SU-DHL-6 (cell line): ENCODE data around the gene NHS.

Experiments used
- H2AFZ ChIP-seq: fragments of 200-600 bp; sonication (generic); 2 replicates; pipeline ENCODE4 v1.6.1; 2014; ENCODE audit warnings: low read depth, mild to moderate bottlenecking, moderate library complexity, mixed read lengths, antibody characterized with exemption, low read length; ENCODE audit not compliant: severe bottlenecking
- H3F3A ChIP-seq: fragments of 200-600 bp; shearing (Covaris generic); 2 replicates; pipeline ENCODE4 v1.6.0; 2016; ENCODE audit warnings: antibody characterized with exemption, mild to moderate bottlenecking; ENCODE audit not compliant: insufficient read depth
- H3K27ac ChIP-seq: fragments of 200-600 bp; sonication (generic); 2 replicates; pipeline ENCODE4 v1.5.1; 2016; ENCODE audit warnings: low read depth, mild to moderate bottlenecking, low read length, moderate library complexity, mixed read lengths
- H3K27me3 ChIP-seq: fragments of 200-600 bp; sonication (generic), shearing (Covaris generic); 2 replicates; pipeline ENCODE4 v1.6.0; 2014; ENCODE audit warnings: mild to moderate bottlenecking, low read length
- H3K36me3 ChIP-seq: fragments of 200-600 bp; sonication (generic); 2 replicates; pipeline ENCODE4 v1.6.1; 2014; ENCODE audit warnings: mild to moderate bottlenecking, low read length, mixed read lengths
- H3K4me2 ChIP-seq: fragments of 300-600, 200-600 bp; shearing (Covaris generic), sonication (generic); 2 replicates; pipeline ENCODE4 v1.6.0; 2014; ENCODE audit warnings: low read length, low read depth, mild to moderate bottlenecking; ENCODE audit not compliant: poor library complexity, severe bottlenecking
- H3K4me3 ChIP-seq: fragments of 200-600 bp; sonication (generic); 2 replicates; pipeline ENCODE4 v1.5.1; 2014; ENCODE audit warnings: antibody characterized with exemption, low read length, mild to moderate bottlenecking, mixed read lengths; ENCODE audit not compliant: insufficient read depth, poor library complexity, severe bottlenecking
- H3K79me2 ChIP-seq: fragments of 200-600 bp; sonication (generic); 2 replicates; pipeline ENCODE4 v1.6.1; 2014; ENCODE audit warnings: mild to moderate bottlenecking, low read length, moderate library complexity; ENCODE audit not compliant: insufficient read depth
- H3K9ac ChIP-seq: fragments of 200-600 bp; sonication (generic); 2 replicates; pipeline ENCODE4 v1.7.0; 2014; ENCODE audit warnings: mild to moderate bottlenecking, low read length
- H3K9me2 ChIP-seq: fragments of 200-600 bp; sonication (generic); replicated peaks from 2 replicates; pipeline ENCODE4 v1.6.1; 2014; ENCODE audit warnings: low read length; ENCODE audit not compliant: insufficient read depth
- H3K9me3 ChIP-seq: fragments of 200-600 bp; sonication (generic); 2 replicates; pipeline ENCODE4 v1.6.1; 2014; ENCODE audit warnings: low read length, mixed read lengths; ENCODE audit not compliant: insufficient read depth
- H4K20me1 ChIP-seq: fragments of 200-600 bp; sonication (generic); 2 replicates; pipeline ENCODE4 v1.6.1; 2014; ENCODE audit warnings: low read depth, mild to moderate bottlenecking, antibody characterized with exemption, low read length, moderate library complexity, mixed read lengths
- EZH2phosphoT487 ChIP-seq: fragments of 200-600 bp; sonication (generic), shearing (Covaris generic); conservative IDR thresholded peaks from 2 replicates; pipeline ENCODE4 v1.6.1; 2018; ENCODE audit warnings: mild to moderate bottlenecking, antibody characterized with exemption, low read length, moderate library complexity, mixed read lengths
- TF ChIP-seq, protein P1 (sequence below): fragments of 200-600 bp; sonication (generic); IDR thresholded peaks from one replicate; pipeline ENCODE4 v1.5.1; 2017; ENCODE audit warnings: antibody characterized with exemption, mild to moderate bottlenecking, low read length, moderate library complexity; ENCODE audit not compliant: insufficient read depth, poor library complexity, severe bottlenecking

NHS gene

GRCh38 chrX:17627026-17627425, 252.0 kb downstream of the NHS start:
- H3K27me3 ChIP-seq: no peaks in the 10 kb centered on the region
- H3K79me2 ChIP-seq: no peaks in the 10 kb centered on the region

GRCh38 chrX:17628976-17629375, 254.0 kb downstream of the NHS start:
- Histone ChIP-seq H3F3A (no peaks in the 10 kb centered on the region), H3K27me3 (no peaks in the 10 kb centered on the region), H3K79me2 (no peaks in the 10 kb centered on the region), H3K27ac (no peak overlapping the region), H4K20me1 (no peaks in the 10 kb centered on the region), H2AFZ (no peak overlapping the region), H3K9me2 (no peaks in the 10 kb centered on the region), H3K4me3 (no peak overlapping the region), H3K9me3 (no peaks in the 10 kb centered on the region), H3K36me3 (no peaks in the 10 kb centered on the region), H3K9ac (no peak overlapping the region), H3K4me2 (no peak overlapping the region)
- no peak for TF ChIP-seq EZH2phosphoT487
- TF ChIP-seq, protein P1, sequence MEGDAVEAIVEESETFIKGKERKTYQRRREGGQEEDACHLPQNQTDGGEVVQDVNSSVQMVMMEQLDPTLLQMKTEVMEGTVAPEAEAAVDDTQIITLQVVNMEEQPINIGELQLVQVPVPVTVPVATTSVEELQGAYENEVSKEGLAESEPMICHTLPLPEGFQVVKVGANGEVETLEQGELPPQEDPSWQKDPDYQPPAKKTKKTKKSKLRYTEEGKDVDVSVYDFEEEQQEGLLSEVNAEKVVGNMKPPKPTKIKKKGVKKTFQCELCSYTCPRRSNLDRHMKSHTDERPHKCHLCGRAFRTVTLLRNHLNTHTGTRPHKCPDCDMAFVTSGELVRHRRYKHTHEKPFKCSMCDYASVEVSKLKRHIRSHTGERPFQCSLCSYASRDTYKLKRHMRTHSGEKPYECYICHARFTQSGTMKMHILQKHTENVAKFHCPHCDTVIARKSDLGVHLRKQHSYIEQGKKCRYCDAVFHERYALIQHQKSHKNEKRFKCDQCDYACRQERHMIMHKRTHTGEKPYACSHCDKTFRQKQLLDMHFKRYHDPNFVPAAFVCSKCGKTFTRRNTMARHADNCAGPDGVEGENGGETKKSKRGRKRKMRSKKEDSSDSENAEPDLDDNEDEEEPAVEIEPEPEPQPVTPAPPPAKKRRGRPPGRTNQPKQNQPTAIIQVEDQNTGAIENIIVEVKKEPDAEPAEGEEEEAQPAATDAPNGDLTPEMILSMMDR: no peak

More at GRCh38 chrX:17627026-17627425, 252.0 kb downstream of the NHS start:
- no peak for TF ChIP-seq EZH2phosphoT487
- TF ChIP-seq, protein P1: no peak
- H3K9ac ChIP-seq: no peak overlapping the region
- H3K9me2 ChIP-seq: no peaks in the 10 kb centered on the region
- H3K36me3 ChIP-seq: no peaks in the 10 kb centered on the region
- no peaks in the 10 kb centered on the region for H4K20me1 ChIP-seq
- H3F3A ChIP-seq: no peaks in the 10 kb centered on the region
- no peak overlapping the region for H3K27ac ChIP-seq
- H3K4me2 ChIP-seq: no peak overlapping the region
- no peak overlapping the region for H3K4me3 ChIP-seq
- H3K9me3 ChIP-seq: no peaks in the 10 kb centered on the region
- H2AFZ ChIP-seq: no peak overlapping the region

GRCh38 chrX:17629519-17629918, 254.5 kb downstream of the NHS start:
- Histone ChIP-seq H3K27me3 (no peaks in the 10 kb centered on the region), H3K9me2 (no peaks in the 10 kb centered on the region), H3K4me3 (no peak overlapping the region), H3K9me3 (no peaks in the 10 kb centered on the region), H2AFZ (no peak overlapping the region), H3K79me2 (no peaks in the 10 kb centered on the region), H3F3A (no peaks in the 10 kb centered on the region), H3K4me2 (no peak overlapping the region), H3K36me3 (no peaks in the 10 kb centered on the region), H3K9ac (no peak overlapping the region), H3K27ac (no peak overlapping the region), H4K20me1 (no peaks in the 10 kb centered on the region)
- TF ChIP-seq, protein P1: no peak
- TF ChIP-seq EZH2phosphoT487: no peak
